GM21737 (cell line): Measurements from ENCODE around the gene CDC6.

Source experiments
- ATAC-seq: cut with Tn5 transposase; IDR thresholded peaks from one replicate; pipeline ENCODE4 v1.9.1; 2021; ENCODE audit warnings: mild to moderate bottlenecking, moderate library complexity; ENCODE audit not compliant: unreplicated experiment

The CDC6 gene

DNA sequence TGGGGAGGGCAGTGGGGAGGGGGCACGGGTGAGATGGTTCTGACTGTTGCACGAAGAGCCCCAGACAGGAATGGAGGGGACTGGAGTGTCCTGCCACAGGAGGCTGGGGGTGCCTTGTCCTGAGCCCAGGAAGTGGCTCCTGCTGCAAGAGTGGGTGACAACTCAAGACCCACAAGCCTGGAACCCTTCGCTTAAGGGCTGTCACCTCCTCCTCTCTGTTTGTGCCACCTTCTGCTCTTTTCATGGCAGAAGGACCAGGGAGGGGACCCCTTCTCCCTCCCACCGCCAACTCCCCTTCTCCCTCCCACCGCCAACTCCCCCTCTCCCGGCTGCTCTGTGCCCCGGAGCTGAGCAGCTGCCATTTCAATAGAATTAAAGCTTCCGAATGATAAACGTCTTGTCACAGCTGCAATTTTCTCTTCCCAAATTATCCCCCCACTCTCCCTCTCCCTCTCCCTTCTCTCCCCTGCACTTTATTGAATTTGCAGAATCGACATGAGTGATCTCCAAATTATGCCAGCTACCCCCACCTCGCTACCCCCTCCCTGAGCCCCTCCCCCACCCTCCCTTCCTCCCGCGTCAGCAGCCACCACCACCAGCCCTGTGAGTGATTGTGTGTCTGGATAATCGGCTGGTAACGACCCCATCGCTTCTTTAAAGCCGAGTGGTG, 63.1 kb downstream of the CDC6 start:
- ATAC-seq = no peak

DNA sequence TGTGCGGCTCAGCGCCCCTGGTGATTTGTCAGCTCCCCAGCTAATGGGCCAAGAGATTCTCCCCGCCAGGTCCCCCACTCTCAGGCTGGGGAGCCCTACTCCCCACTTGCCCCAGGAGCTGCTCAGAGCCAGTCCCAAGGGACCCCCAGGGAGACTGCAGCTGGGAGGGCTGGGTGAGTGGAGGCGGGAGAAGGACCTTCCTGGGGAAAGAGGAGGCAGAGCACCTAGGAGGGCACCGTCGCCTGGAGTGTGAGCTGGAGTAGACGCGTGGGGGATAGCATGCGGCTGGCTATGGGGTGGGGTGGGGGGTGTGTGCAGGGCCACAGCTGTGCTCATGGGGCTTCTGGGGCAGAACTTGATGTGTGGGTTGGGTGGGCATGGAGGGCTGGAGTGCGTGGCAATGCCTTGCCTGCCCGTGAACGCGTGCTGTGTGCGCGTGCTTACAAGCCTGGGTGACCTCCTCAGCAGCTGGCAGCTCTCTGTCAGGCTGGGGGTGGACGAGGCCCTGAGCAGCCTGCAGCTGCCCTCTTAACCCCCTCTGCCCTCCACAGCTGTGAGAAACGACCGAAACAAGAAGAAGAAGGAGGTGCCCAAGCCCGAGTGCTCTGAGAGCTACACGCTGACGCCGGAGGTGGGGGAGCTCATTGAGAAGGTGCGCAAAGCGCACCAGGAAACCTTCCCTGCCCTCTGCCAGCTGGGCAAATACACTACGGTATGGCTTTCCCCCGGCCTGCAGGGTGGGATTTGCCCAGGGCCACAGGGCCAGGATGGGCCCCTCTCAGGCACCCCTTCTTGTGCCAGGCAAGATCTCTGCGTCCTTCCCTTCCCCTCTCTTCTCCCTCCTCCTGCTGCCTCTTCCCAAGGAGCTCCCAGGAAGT, 63.9 kb downstream of the CDC6 start:
- no peak for ATAC-seq

DNA sequence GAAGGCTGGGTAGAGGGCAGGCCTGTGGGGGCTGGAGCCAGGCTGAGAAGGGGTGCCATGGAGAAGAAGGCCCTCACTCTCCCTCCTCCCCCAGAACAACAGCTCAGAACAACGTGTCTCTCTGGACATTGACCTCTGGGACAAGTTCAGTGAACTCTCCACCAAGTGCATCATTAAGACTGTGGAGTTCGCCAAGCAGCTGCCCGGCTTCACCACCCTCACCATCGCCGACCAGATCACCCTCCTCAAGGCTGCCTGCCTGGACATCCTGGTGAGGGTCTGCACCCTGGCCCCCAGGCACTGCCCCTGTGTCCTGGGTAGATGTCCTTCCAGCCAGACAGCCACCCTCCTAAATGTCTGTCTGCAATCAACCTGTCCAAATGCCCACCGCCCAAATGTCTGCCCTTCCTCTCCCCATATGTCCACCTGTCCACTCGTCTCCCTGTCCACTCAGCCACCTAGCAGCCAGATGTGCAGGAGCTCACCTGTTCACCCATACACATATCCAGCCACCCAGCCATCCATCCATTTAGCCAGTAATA, 64.6 kb downstream of the CDC6 start:
- ATAC-seq = no peak

DNA sequence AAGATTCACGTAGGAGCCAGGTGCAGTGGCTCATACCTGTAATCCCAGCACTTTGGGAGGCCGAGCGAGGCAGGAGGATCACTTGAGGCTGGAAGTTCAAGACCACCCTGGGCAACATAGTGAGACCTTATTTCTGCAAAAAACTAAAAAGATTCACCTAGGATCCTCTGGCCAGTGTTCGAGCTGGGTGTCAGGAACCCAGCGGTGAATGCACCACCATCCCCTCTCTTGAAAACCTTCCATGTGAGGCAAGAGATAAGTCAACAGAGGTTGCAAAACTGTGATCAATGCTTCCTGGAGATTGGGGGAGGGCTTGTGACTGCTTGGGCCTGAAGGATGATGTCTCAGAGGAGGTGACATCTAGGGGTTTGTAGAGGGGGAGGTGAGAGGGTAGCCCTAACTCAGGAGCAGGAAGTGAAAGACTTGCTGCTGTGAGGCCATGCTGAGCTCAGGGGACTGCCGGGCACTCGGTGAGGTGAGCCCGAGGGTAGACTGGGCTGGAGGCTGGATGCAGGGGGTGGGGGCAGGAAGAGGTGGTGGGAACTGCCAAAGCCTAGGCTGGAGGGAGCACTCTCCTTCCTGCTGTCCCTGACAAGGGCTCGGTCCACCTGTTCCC, 65.2 kb downstream of the CDC6 start:
- ATAC-seq = no peak
